Peyer's patch (tissue), 4 donors: Measurements from ENCODE around the gene FBXO39. TPM values are rescaled to one million over a fixed set of nuclear protein-coding genes. Genes with fewer than 3 reads are reported as not detected.
"Not testable (repeated sequence)": the region's sequence is repeated elsewhere in the genome, so short reads cannot be mapped to it uniquely, and the experiment has no call there.

Source experiments
- DNase-seq, 3 donors: peaks; one replicate each; pipeline ENCODE4 v3.0.0-alpha.2; 2017 to 2019
- H3K27ac ChIP-seq, 4 donors: fragments of 200-600 bp; sonication (generic); one replicate each; pipeline ENCODE4 v1.5.1; 2016 to 2019
- H3K27me3 ChIP-seq, 2 donors: fragments of 200-600 bp; sonication (generic); one replicate each; pipeline ENCODE4 v1.5.1; 2019
- H3K36me3 ChIP-seq, 3 donors: fragments of 200-600 bp; sonication (generic); one replicate each; pipeline ENCODE4 v1.5.1; 2016 to 2019
- H3K4me1 ChIP-seq, 4 donors: fragments of 200-600 bp; sonication (generic); one replicate each; pipeline ENCODE4 v1.5.1; 2016 to 2019
- H3K4me3 ChIP-seq, 4 donors: fragments of 200-600 bp; sonication (generic); 1 replicate in 3 of 4; 2 replicates in 1 of 4; pipeline ENCODE4 v1.5.1; 2016 to 2019; ENCODE audit warnings: mild to moderate bottlenecking in 1 of 4
- H3K9me3 ChIP-seq, 4 donors: fragments of 200-600 bp; sonication (generic); one replicate each; pipeline ENCODE4 v1.5.1; 2016 to 2019; ENCODE audit warnings: mild to moderate bottlenecking in 1 of 4
- CTCF ChIP-seq, 6 experiments: fragments of 450-650 bp in 4 of 6; fragments of 200-600 bp in 2 of 6; sonication (generic) in 1 of 6; IDR thresholded peaks; one replicate each; pipeline ENCODE4 v1.5.1; 2017 to 2019; ENCODE audit warnings: antibody characterized with exemption in 6 of 6, mild to moderate bottlenecking in 3 of 6, moderate library complexity in 1 of 6
- POLR2A ChIP-seq, 2 donors: fragments of 450-650 bp; IDR thresholded peaks; one replicate each; pipeline ENCODE4 v1.5.1; 2017; ENCODE audit warnings: antibody characterized with exemption in 2 of 2, mild to moderate bottlenecking in 2 of 2, moderate library complexity in 2 of 2
- total RNA-seq, 4 donors: library from RNA; depleted of rRNA; stranded (reverse); fragments of >200 nt; gene quantifications; one replicate each; pipeline ENCODE4 v1.1.0, GENCODE V29; 2016

FBXO39 gene
- total RNA-seq, 4 donors from 2014 or later: 0.53 to 4.1 TPM; not detected in 2

- Histone ChIP-seq H3K27ac (no peak overlapping the region), H3K4me3 (no peak overlapping the region), H3K36me3 (no peaks in the 10 kb centered on the region), H3K4me1 (no peaks in the 10 kb centered on the region), H3K27me3 (no peaks in the 10 kb centered on the region), H3K9me3 (no peaks in the 10 kb centered on the region)
- no peak for TF ChIP-seq CTCF (IDR thresholded peaks at IDR 0.05)
- TF ChIP-seq POLR2A (IDR thresholded peaks at IDR 0.05): no peak
- DNase-seq: no peak
Measured at GRCh38 chr17:6800422-6801027, 24.5 kb downstream of the FBXO39 start.

- no peaks in the 10 kb centered on the region for H3K4me1 ChIP-seq
- no peaks in the 10 kb centered on the region for H3K27me3 ChIP-seq
- no peaks in the 10 kb centered on the region for H3K36me3 ChIP-seq
- H3K27ac ChIP-seq: no peak overlapping the region
- no peak for TF ChIP-seq CTCF (IDR thresholded peaks at IDR 0.05)
- H3K4me3 ChIP-seq: no peak overlapping the region
- H3K9me3 ChIP-seq: no peaks in the 10 kb centered on the region
- no peak for DNase-seq
Measured at GRCh38 chr17:6811510-6811909, 35.5 kb downstream of the FBXO39 start.

- Histone ChIP-seq H3K27ac (no peak overlapping the region), H3K9me3 (no peaks in the 10 kb centered on the region), H3K36me3 (no peaks in the 10 kb centered on the region), H3K4me1 (no peaks in the 10 kb centered on the region), H3K27me3 (no peaks in the 10 kb centered on the region), H3K4me3 (no peak overlapping the region)
- TF ChIP-seq POLR2A (IDR thresholded peaks at IDR 0.05): no peak
- TF ChIP-seq CTCF (IDR thresholded peaks at IDR 0.05): no peak
- no peak for DNase-seq
Measured at GRCh38 chr17:6812295-6812694, 36.3 kb downstream of the FBXO39 start.

- Histone ChIP-seq H3K9me3 (no peaks in the 10 kb centered on the region), H3K36me3 (no peaks in the 10 kb centered on the region), H3K4me3 (no peak overlapping the region), H3K27me3 (no peaks in the 10 kb centered on the region), H3K4me1 (no peaks in the 10 kb centered on the region), H3K27ac (no peak overlapping the region)
- DNase-seq: no peak
- no peak for TF ChIP-seq CTCF (IDR thresholded peaks at IDR 0.05)
- TF ChIP-seq POLR2A (IDR thresholded peaks at IDR 0.05): no peak
Measured at GRCh38 chr17:6815775-6816174, 39.8 kb downstream of the FBXO39 start.

- not testable (repeated sequence) for H3K4me3 ChIP-seq, H3K36me3 ChIP-seq, H3K27me3 ChIP-seq, H3K27ac ChIP-seq, H3K4me1 ChIP-seq, DNase-seq, H3K9me3 ChIP-seq
Measured at GRCh38 chr17:6816368-6816767, 40.4 kb downstream of the FBXO39 start.

GRCh38 chr17:6818938-6819337 lies 42.9 kb downstream of the FBXO39 start:
- TF ChIP-seq CTCF (IDR thresholded peaks at IDR 0.05): no peak
- Histone ChIP-seq H3K9me3 (no peaks in the 10 kb centered on the region), H3K27ac (no peak overlapping the region)

More at GRCh38 chr17:6818938-6819337, 42.9 kb downstream of the FBXO39 start:
- no peaks in the 10 kb centered on the region for H3K4me1 ChIP-seq
- no peak for DNase-seq
- no peaks in the 10 kb centered on the region for H3K27me3 ChIP-seq
- no peaks in the 10 kb centered on the region for H3K36me3 ChIP-seq
- no peak overlapping the region for H3K4me3 ChIP-seq
